HuH-7.5 (cell line): ENCODE measurements around the gene PITPNC1.

Experiments used
- DNase-seq: peaks from one replicate; pipeline ENCODE4 v3.0.0; 2011; ENCODE audit warnings: low spot score

PITPNC1 gene

DNA sequence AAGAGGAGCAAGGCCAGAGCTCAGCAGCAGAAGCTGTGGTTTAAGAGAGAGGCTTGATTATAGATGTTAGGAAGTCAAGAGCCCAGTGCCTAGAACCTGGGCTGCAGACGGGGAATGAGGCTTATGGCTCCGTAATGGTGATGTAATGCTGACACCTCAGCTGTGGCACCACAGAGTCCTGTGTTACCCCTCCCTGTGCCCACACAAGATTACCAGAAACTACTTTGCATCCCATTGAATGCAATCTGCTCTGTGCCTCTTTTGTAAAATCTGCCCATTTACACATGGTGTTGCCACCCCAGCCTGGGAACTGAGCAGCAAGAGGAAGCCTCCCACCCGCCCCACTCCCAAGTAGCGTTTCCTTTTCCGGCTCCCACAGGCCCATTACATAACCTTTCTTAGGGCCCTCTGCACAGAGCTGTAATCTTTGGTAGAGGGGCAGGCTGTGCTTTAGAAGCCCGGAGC is 57.0 kb downstream of the PITPNC1 start:
- no peak for DNase-seq

DNA sequence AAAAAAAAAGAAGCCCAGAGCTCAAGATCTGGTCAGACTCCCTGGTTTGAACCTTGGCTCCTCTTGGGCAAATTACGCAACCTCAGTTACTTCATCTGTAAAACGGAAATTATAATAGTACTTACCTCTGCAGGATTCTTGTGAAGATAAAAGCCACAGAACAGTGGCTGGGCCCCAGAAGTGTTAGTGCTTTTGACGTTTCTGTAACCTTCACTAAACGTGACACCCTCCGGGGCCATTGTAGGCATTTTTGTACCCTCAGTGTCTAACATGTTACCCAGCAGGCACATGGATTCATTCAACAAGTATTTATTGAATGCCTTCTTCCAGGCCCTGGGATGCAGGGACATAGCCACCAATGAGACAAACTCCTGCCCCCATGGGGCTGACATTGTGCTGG is 58.0 kb downstream of the PITPNC1 start:
- DNase-seq, result no peak

DNA sequence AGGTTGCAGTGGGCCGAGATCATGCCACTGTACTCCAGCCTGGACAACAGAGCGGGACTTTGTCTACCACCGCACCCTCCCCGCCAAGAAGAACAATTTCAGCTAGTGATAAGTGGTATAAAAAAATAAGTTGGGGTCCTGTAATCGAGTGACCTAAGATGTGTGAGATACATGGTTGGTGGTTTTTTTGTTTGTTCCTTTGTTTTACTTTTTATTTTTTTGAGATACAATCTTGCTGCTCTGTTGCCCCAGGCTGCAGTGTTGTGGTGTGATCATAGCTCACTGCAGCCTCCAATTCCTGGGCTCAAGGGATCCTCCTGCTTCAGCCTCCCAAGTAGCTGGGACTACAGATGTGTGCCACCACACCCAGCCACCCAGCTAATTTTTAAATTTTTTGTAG is 58.7 kb downstream of the PITPNC1 start:
- no peak for DNase-seq

DNA sequence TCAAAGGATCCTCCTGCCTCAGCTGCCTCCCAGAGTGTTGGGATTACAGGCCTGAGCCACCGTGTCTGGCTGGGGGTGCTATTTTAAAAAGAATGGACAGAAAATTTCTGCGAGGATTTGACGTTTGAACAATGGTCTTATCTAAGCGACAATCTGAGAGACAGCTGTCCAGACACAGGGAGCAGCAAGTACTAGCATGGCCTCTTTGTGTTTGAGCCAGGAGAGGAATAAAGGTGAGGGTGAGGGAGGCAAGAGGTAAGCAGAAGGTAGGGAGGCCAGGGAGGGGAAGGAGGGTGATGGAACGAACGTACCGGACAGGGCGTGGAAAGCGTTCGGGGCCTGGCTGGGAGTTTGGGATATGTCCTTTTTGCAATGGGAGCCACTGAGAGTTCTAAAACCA is 59.2 kb downstream of the PITPNC1 start:
- DNase-seq, result no peak

DNA sequence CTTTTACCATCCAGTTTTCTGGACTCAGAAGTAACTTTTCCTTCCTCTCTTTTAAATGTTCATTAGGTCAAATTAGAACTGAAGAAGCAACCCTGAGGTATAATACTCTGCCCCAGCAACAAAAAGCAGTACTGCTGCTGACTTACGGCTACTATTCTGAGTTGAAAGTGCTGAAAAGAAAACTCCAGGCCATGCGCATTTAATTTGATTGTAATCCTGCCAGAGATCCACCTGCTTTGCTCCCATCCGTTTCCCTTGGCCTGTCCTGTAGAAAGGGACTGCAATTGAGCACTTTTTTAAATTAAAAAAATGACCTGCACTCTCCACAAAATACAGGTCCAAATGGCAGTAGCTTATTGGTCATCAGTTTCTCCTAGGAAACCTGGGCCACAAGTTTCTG is 61.6 kb downstream of the PITPNC1 start:
- DNase-seq, result no peak

DNA sequence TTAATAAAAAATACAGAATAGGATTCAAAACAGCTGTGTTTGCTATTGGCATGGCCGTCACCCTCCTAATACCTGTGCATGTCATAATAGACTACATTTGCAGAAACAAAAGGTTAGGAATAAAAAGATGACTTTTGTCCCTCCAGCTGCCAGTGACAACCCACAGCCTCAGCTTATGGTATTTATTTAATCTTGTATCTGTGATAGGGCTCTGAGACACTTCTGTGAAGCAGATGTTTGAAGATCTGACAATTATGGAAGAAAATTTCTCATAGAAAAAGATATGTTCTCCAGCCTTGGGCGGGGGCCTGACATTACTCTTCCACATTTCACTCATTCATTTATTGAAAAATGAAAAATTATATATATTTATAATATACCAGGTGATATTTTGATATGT is 62.2 kb downstream of the PITPNC1 start:
- no peak for DNase-seq

DNA sequence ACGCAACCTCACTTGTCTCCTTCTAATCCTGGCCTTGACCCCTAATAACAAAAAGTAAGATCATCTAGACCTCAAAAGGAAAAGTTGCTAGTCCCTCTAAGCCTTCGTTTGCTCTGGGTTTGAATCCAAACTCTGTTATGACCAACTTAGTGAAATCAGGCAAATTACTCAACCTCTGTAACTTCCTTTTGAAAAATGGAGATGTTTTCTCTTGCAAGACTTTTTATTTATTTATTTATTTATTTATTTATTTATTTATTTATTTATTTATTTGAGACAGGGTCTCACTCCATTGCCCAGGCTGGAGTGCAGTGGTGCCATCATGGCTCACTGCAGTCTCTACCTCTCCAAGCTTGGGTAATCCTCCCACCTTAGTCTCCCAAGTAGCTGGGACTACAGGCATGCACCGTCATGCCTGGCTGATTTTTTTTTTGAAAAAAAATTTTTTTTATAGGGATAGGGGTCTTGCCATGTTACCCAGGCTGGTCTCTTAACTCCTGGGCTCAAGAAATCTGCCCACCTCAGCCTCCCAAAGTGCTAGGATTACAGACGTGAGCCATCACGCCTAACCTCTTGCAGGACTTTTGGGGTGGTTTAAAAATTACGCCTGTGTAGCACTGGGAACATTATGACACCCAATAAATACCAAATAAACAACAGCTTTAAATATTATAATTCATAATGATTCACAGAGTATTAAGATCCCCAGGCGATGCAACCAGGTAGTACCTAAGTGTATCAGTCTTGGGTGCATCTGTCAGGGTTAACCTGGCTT is 63.4 kb downstream of the PITPNC1 start:
- no peak for DNase-seq

DNA sequence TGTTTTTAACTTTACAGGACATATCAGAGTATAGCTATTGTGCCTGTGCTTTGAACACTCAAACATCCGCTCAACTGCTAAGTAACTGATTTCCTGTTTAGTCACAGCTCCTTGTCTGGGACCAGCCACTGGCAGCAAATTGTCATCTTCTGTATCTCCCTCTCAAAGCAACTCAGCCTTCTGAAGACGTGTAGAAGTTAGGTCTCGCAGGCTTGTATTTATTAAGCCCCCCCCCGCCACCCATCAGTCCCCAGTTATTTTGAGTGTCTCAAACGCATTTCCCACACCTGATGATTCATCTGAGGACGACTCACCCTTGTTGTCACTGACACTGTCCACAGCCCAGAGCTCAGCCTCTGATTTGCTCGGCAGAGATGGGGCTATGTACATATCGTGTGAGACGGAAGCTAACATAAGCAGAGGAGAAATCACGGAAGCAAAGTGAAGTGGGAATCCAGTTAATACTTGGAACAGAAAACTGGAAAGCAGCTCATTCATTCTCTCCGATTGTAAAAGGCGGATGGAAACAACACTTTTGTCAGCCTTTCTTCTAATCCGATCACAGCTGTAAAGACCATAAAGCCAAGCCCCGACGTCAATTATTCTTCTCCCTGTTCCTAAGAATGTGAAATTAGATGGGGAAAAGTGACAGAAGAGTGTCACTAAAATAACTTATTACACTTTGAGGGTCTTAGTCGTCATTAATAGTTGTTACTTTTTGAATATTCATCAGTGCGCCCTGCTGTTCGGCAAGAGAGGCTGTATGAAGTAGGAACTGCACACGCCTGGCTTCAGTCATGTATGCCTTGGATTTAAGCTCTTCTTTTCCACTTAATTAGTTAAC is 64.2 kb downstream of the PITPNC1 start:
- no peak for DNase-seq

DNA sequence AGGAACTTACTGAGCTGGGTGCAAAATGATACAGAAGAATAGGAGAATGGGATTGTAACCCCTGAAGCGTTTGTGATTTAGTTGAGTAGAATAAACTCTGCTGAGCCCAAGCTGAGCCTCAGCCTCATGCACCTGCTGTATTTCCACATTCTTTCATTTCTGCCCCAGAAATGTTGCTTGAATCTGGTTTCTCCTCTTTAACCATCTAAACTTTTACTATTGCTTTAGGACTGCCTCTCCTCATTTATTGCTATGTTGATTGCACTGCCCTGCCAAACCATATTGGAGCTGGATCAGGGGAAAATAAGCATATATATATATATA is 64.8 kb downstream of the PITPNC1 start:
- no peak for DNase-seq

DNA sequence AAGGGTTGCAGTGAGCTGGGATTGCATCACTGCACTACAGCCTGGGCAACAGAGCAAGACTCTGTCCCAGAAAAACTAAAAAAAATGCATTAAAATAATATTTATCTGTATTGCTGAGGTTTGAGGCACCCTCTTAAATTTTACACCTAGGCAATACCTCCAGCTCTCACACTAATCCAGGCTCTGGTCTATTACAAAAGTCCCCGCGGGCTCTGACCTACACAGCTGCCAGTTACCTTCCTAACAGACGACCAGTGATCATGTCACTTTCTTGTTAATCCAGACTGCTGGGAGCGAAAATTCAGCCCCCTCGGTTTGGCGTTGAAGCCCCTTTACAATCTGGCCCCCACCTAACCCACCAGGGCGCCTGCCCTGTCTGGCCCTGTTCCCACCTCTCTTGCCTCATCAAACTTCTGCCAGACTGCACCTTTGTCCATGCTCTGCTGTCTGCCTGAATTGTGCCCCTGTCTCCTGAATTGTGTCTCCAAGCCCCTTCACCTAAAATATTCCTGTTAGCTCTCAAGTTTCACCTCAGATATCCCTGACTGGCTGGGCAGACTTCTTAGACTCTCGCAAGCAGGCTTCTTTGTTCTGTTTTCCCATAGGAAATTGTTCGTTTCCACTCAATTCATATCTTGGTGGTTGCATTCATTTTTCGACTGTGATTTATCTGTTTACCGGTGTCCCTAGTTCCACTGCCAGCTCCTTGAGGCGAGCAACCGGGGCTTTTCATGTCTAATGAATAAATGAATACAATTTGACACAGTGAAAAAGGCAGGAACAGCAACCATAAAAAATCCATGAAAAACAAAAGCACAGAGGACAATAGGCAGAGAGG is 65.9 kb downstream of the PITPNC1 start:
- no peak for DNase-seq

DNA sequence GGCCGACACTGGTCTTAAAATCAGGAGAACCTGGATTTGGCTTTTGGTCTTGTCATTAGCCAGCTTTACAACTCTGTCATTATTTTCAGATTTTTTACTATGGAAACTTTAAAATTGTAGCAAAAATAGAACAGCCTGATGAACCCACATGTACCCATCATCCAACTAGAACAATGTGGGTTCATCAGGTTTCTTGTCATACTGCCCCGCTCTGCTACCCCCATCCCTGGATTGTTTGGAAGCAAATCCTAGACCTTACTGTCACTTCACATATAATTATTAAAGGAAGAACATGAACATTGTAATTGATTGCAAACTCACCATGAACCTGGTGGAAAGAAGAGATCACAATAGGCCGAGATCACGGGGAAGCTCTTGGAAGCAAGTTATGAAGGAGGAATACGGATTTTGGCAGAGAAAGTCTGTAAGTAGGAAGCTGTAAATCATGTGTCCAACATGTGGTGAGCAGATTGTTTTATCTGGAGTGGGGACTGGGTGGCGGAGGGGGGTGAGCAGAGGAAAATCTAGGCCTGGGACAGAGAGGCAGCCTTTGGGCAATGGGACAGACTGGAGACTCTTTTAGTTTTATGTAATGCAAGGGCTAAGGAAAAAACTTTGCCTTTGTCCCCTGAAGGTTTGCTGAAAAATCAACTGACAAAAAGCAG is 67.0 kb downstream of the PITPNC1 start:
- DNase-seq, result no peak

DNA sequence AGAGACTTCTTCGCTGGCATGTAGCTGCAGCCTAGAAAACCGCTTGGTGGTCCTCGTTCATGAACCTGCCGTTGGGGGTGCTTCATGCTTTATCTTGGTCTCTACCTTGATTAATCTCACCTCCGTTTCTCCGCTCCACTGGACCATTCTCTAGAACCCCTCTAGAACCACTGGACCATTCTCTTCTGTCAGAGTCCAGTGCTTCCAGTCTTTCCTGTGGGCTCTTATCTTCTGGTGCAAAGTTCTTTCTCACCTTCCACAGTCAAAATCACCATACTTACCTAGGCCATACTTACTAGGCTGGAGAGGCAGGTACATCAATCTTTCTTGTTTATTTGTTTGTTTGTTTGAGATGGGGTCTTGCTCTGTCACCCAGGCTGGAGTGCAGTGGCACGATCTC is 71.4 kb downstream of the PITPNC1 start:
- DNase-seq, result no peak

DNA sequence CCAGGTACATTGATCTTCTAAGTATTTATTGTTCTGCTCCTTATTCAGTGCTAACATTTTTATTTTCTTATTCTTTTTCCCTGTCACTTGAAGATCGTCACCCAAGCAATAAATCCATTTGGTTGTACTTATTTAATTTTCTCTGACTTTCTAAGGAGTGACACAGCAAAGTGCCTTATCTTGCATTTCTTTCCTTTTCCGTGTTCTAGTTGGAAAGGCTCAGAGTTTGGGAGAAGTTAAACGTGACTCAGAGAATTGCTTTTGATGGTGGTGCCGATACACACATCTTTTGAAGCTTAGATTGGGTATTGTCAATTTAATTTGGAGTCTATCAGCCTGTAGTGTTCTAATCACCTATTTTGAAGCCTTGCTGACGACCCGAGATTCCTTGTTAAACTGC is 72.0 kb downstream of the PITPNC1 start:
- DNase-seq, result no peak

DNA sequence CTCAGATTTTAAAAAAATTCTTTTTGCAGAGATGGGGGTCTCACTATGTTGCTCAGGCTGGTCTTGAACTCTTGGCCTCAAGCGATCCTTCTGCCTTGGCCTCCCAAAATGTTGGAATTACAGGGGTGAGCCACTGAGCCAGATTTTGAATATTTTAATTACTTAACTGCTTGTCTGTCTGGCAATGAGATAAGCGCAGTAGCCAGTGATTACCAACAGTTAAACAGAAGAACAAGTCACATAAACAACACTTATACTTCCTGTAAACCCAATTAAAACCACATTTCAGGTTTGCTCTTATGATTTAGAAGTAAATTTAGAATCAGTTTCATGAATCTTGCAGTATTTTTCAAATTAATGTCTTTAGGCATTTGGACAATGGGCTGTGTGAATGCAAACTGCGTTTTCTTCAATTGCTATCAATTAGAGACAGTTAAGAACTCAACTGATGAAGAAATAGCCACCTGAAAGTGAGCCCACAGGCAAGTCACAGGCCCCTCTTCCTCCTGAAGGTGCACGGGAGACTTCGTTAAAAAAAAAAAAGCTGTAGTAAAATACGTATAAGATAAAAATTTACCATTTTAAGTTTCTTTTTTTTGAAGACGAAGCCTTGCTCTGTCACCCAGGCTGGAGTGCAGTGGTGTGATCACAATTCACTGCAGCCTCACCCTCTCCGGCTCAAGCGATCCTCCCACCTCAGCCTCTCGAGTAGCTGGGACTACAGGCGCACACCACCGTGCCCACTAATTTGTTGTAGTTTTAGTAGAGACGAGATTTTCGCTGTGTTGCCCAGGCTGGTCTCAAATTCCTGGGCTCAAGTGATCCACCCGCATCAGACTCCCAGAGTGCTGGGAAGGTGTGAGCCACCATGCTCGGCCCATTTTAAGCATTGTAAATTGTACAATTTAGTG is 73.0 kb downstream of the PITPNC1 start:
- DNase-seq, result no peak

DNA sequence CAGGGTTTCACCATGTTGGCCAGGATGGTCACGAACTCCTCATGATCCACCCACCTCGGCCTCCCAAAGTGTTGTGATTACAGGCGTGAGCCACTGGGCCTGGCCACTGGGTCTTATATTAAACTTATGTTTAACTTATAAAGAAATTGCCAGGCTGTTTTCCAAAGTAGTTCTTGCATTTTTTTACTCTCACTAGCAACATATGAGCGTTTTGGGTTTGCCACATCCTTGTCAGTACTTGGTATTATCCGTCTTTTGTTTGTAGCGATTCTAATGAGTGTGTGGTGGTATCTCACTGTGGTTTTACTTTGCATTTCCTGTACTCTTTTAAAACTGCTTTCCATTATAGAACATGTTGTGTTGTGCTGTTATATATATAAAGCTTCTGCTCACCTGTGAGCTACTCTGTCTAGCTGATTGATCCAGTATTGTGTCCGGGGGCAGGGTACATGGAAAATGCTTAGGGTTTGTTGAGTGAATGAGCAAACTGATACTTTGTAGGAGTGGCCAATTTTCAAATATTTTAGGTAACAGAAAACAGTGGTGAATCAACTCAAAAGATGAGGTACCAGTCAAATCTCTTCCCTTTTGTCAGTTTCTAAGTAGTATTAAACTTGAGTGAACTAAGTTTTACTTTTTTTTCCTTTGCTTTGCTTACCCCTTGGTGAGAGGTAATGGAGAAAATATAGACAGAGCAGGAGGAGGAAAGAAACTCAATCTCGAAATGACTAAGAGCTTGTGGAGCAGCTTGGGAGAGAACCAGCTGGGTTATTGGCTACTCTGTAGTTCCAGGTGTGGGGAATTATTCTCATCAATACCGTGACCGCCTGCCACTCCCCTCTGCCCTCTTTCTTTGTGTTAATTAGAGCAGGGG is 75.8 kb downstream of the PITPNC1 start:
- no peak for DNase-seq

DNA sequence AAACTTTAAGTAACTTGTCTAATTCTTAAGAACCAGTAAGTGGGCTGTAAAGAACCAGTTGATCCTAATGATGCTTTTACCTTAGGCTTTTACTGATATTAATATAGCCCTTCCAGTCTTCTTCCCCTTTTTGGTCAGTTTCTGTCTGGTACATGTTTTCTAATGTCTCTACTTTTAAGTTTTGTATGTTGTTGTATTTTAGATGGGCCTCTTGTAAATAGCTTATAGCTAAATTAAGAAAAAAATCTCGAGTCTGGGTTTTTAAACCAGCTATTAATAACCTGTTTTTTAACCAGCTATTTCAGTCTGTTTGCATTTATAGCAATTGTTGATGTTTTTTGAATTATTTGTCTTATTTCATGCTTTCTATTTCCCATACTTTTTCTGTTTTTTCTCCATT is 79.0 kb downstream of the PITPNC1 start:
- no peak for DNase-seq

DNA sequence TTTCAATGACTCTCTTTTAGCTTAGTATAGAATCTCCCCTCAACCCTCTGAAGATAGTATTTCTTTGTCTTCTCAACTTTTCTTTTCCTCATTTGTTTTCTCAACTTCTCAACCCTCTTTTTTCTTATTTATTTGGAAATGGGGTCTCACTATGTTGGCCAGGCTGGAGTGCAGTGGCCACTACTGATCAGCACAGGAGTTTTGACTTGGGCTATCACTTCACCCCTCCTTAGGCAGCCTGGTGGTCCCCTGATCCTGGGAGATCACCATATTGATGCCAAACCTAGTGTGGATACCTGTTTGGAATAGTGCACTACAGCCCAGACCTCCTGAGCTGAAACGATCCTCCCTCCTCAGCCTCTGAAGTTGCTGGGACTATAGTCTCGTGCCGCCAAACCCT is 79.8 kb downstream of the PITPNC1 start:
- DNase-seq, result no peak

DNA sequence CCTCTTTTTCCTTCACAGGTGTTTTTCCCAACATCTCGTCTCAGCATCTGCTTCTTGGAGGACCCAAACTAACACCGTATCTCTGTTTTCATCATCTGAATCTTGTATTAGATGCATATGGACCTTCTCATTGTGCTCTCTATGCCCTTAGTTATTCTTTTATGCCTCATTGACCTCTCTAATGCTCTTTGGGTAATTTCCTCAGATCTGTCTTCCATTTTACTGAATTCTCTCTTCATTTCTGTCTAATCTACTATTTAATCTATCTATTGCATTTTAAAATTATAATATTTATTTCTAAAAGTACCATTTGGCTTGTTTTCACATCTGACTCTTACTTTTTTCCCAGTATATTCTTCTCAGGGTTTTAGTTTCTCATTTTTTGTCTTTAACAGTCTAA is 81.1 kb downstream of the PITPNC1 start:
- no peak for DNase-seq

DNA sequence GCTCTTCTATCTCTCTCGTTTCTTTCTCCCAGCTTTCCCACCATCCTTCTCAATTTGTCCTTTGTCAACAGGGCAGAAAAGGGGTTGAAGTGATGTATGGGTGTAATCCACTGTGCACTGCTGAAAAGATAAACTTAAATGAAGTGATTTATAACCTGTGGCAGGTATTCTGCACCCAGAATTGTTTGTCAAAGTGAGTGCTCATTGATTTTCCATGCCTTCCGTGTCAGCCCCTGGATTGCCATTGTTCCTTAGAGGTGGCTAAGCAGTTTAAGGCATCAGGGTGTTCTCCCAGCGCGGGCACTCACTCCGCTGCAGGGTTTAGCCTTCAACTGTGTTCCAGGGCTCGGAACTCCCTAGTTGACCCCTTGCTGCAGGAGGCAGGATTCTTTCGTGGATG is 82.9 kb downstream of the PITPNC1 start:
- DNase-seq, result no peak

DNA sequence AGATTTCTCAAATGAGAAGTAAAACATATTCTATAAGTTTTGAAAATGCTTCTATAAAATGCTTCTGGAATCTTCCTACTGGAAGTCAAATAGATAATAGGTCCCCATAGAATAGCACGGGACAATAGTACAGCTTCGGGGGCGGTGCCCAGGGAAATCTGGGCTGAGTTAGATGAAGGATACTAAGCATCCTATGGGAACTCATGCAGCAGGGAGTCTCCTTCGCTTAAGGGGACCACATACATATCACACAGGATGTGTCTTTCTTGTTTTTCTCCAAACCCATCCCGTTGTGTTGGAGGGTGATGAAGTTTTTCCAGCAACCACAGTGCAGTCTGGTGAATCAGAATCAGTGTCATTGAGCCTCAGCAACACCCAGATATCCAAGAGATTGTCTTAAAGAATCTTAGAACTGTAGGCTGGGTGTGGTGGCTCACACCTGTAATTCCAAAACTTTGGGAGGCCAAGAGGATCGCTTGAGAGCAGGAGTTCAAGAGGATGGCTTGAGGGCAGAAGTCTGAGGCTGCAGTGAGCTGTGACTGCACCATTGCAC is 84.2 kb downstream of the PITPNC1 start:
- no peak for DNase-seq
